ENCODE measurements around the gene GALNT2. TPM values are rescaled to one million over a fixed set of nuclear protein-coding genes. Genes with fewer than 3 reads are reported as not detected.
A peak's percentile ranks its signal among the peaks of the same experiment; 100 is the strongest.

Gene GALNT2
- total and polyA plus RNA-seq, 2 of the 13 experiments (the other 11 are each of a cell fraction or from before 2014, with no cell fraction given) = 39.3 to 39.6 TPM

DNA sequence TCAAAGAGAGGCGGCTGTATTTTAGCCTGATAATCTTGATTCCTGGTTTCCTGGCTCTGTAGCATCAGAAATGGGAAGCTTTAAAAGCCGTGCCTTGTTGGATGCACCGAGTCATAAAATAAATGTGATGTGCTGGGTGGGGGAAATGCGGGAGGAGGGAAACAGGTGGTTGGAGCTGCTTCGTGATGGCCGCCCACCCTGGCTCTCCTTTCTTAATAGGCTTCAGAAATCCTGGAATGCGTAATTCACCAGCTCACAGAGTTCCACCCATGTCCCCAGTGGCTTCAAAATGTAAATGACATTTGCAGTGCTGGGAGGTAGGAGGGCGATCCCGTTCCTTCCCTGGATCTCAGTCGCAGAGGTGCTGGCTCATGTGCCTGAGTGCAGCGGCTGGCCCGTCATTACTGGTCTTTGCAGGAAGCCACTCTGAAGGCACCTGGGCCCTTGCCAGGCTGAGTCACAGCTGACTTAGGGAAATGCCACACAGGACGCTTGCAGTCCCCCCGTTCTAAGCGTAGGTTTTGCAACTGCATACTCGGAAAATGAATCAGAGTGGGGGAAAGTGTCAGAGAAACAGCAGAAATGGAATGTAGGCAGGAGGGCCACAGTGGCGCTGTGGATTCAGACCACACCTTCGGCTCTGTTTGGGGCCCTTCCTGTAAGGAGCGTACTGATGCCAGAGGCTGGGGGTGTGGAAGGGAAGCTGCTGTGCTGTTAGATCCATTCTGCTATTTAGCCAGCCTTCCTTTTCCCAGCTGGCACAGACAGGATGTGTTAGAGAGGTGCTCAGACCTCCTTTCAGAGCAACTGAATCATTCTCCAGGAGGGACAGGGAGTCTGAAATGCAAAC lies 37.6 kb downstream of the GALNT2 start (continued):
- TF ChIP-seq, protein P1, sequence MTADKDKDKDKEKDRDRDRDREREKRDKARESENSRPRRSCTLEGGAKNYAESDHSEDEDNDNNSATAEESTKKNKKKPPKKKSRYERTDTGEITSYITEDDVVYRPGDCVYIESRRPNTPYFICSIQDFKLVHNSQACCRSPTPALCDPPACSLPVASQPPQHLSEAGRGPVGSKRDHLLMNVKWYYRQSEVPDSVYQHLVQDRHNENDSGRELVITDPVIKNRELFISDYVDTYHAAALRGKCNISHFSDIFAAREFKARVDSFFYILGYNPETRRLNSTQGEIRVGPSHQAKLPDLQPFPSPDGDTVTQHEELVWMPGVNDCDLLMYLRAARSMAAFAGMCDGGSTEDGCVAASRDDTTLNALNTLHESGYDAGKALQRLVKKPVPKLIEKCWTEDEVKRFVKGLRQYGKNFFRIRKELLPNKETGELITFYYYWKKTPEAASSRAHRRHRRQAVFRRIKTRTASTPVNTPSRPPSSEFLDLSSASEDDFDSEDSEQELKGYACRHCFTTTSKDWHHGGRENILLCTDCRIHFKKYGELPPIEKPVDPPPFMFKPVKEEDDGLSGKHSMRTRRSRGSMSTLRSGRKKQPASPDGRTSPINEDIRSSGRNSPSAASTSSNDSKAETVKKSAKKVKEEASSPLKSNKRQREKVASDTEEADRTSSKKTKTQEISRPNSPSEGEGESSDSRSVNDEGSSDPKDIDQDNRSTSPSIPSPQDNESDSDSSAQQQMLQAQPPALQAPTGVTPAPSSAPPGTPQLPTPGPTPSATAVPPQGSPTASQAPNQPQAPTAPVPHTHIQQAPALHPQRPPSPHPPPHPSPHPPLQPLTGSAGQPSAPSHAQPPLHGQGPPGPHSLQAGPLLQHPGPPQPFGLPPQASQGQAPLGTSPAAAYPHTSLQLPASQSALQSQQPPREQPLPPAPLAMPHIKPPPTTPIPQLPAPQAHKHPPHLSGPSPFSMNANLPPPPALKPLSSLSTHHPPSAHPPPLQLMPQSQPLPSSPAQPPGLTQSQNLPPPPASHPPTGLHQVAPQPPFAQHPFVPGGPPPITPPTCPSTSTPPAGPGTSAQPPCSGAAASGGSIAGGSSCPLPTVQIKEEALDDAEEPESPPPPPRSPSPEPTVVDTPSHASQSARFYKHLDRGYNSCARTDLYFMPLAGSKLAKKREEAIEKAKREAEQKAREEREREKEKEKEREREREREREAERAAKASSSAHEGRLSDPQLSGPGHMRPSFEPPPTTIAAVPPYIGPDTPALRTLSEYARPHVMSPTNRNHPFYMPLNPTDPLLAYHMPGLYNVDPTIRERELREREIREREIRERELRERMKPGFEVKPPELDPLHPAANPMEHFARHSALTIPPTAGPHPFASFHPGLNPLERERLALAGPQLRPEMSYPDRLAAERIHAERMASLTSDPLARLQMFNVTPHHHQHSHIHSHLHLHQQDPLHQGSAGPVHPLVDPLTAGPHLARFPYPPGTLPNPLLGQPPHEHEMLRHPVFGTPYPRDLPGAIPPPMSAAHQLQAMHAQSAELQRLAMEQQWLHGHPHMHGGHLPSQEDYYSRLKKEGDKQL (CRISPR knock-in tag; IDR thresholded peaks at IDR 0.05; ENCODE audit: low read depth) = peak; percentile 27; the same call in 1 of the 2 replicates
- TF ChIP-seq, protein P2, sequence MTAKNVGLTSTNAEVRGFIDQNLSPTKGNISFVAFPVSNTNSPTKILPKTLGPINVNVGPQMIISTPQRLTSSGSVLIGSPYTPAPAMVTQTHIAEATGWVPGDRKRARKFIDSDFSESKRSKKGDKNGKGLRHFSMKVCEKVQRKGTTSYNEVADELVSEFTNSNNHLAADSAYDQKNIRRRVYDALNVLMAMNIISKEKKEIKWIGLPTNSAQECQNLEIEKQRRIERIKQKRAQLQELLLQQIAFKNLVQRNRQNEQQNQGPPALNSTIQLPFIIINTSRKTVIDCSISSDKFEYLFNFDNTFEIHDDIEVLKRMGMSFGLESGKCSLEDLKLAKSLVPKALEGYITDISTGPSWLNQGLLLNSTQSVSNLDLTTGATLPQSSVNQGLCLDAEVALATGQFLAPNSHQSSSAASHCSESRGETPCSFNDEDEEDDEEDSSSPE (CRISPR knock-in tag; IDR thresholded peaks at IDR 0.05) = no peak
- TF ChIP-seq, protein P3, sequence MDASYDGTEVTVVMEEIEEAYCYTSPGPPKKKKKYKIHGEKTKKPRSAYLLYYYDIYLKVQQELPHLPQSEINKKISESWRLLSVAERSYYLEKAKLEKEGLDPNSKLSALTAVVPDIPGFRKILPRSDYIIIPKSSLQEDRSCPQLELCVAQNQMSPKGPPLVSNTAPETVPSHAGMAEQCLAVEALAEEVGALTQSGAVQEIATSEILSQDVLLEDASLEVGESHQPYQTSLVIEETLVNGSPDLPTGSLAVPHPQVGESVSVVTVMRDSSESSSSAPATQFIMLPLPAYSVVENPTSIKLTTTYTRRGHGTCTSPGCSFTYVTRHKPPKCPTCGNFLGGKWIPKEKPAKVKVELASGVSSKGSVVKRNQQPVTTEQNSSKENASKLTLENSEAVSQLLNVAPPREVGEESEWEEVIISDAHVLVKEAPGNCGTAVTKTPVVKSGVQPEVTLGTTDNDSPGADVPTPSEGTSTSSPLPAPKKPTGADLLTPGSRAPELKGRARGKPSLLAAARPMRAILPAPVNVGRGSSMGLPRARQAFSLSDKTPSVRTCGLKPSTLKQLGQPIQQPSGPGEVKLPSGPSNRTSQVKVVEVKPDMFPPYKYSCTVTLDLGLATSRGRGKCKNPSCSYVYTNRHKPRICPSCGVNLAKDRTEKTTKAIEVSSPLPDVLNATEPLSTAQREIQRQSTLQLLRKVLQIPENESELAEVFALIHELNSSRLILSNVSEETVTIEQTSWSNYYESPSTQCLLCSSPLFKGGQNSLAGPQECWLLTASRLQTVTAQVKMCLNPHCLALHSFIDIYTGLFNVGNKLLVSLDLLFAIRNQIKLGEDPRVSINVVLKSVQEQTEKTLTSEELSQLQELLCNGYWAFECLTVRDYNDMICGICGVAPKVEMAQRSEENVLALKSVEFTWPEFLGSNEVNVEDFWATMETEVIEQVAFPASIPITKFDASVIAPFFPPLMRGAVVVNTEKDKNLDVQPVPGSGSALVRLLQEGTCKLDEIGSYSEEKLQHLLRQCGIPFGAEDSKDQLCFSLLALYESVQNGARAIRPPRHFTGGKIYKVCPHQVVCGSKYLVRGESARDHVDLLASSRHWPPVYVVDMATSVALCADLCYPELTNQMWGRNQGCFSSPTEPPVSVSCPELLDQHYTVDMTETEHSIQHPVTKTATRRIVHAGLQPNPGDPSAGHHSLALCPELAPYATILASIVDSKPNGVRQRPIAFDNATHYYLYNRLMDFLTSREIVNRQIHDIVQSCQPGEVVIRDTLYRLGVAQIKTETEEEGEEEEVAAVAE (CRISPR knock-in tag; IDR thresholded peaks at IDR 0.05; ENCODE audit: borderline replicate concordance) = peak; percentile 59; the same call in 1 of the 2 replicates
- TF ChIP-seq, protein P4, sequence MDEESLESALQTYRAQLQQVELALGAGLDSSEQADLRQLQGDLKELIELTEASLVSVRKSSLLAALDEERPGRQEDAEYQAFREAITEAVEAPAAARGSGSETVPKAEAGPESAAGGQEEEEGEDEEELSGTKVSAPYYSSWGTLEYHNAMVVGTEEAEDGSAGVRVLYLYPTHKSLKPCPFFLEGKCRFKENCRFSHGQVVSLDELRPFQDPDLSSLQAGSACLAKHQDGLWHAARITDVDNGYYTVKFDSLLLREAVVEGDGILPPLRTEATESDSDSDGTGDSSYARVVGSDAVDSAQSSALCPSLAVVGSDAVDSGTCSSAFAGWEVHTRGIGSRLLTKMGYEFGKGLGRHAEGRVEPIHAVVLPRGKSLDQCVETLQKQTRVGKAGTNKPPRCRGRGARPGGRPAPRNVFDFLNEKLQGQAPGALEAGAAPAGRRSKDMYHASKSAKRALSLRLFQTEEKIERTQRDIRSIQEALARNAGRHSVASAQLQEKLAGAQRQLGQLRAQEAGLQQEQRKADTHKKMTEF (CRISPR knock-in tag; IDR thresholded peaks at IDR 0.05) = peak; percentile 78
- TF ChIP-seq, protein P5, sequence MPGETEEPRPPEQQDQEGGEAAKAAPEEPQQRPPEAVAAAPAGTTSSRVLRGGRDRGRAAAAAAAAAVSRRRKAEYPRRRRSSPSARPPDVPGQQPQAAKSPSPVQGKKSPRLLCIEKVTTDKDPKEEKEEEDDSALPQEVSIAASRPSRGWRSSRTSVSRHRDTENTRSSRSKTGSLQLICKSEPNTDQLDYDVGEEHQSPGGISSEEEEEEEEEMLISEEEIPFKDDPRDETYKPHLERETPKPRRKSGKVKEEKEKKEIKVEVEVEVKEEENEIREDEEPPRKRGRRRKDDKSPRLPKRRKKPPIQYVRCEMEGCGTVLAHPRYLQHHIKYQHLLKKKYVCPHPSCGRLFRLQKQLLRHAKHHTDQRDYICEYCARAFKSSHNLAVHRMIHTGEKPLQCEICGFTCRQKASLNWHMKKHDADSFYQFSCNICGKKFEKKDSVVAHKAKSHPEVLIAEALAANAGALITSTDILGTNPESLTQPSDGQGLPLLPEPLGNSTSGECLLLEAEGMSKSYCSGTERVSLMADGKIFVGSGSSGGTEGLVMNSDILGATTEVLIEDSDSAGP (CRISPR knock-in tag; IDR thresholded peaks at IDR 0.05; ENCODE audit: borderline replicate concordance) = peak; percentile 26; the same call in 1 of the 2 replicates
- TF ChIP-seq ZNF670 (CRISPR knock-in tag; IDR thresholded peaks at IDR 0.05; ENCODE audit: borderline replicate concordance) (no peak), HMG20A (CRISPR knock-in tag; IDR thresholded peaks at IDR 0.05; ENCODE audit: borderline replicate concordance) (peak; percentile 81; the same call in 1 of the 2 replicates), ZBTB42 (CRISPR knock-in tag; IDR thresholded peaks at IDR 0.05) (no peak), BHLHE40 (IDR thresholded peaks at IDR 0.05; ENCODE audit: low read length) (peak; percentile 54; the same call in 1 of the 2 replicates), NFE2L2 (IDR thresholded peaks at IDR 0.05; ENCODE audit: low read length) (0 out of 2 replicates have a peak, but pooled peaks have one; percentile 12), ELF3 (CRISPR knock-in tag; IDR thresholded peaks at IDR 0.05) (peak; percentile 81; the same call in 1 of the 2 replicates)
- TF ChIP-seq, protein P6, sequence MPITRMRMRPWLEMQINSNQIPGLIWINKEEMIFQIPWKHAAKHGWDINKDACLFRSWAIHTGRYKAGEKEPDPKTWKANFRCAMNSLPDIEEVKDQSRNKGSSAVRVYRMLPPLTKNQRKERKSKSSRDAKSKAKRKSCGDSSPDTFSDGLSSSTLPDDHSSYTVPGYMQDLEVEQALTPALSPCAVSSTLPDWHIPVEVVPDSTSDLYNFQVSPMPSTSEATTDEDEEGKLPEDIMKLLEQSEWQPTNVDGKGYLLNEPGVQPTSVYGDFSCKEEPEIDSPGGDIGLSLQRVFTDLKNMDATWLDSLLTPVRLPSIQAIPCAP (CRISPR knock-in tag; IDR thresholded peaks at IDR 0.05; ENCODE audit: low read depth) = no peak

Measured in HepG2 (cell line).